GM23338 (cell line): Measurements from ENCODE around the gene PLIN4. TPM values are rescaled to one million over a fixed set of nuclear protein-coding genes. Genes with fewer than 3 reads are reported as not detected.

Experiments used
- ATAC-seq: fragments of 200-7000 bp; cut with Tn5 transposase; 3 replicates; pipeline ENCODE4 v1.9.1; 2020
- DNase-seq: peaks from one replicate; pipeline ENCODE4 v3.0.0-alpha.2; 2015; ENCODE audit warnings: low spot score
- H2AFZ ChIP-seq: fragments of 200-600 bp; sonication (generic); 2 replicates; pipeline ENCODE4 v1.8.0; 2016; ENCODE audit warnings: antibody characterized with exemption, mild to moderate bottlenecking, moderate library complexity
- H3F3A ChIP-seq: fragments of 200-600 bp; sonication (generic); replicated peaks from 2 replicates; pipeline ENCODE4 v1.8.0; 2017; ENCODE audit warnings: antibody characterized with exemption, mixed run types, low read depth
- H3K27ac ChIP-seq: fragments of 200-600 bp; sonication (generic); 2 replicates; pipeline ENCODE4 v1.6.1; 2016; ENCODE audit warnings: low read depth
- H3K27me3 ChIP-seq: fragments of 200-600 bp; sonication (generic); 2 replicates; pipeline ENCODE4 v1.8.0; 2016; ENCODE audit warnings: mild to moderate bottlenecking, mixed run types, moderate library complexity; ENCODE audit not compliant: insufficient read depth
- H3K36me3 ChIP-seq: fragments of 200-600 bp; sonication (generic); 2 replicates; pipeline ENCODE4 v1.8.0; 2016; ENCODE audit warnings: mild to moderate bottlenecking; ENCODE audit not compliant: insufficient read depth
- H3K4me1 ChIP-seq: fragments of 200-600 bp; sonication (generic); 2 replicates; pipeline ENCODE4 v1.8.0; 2016; ENCODE audit warnings: mild to moderate bottlenecking, moderate library complexity; ENCODE audit not compliant: insufficient read depth
- H3K4me2 ChIP-seq: fragments of 200-600 bp; sonication (generic); 2 replicates; pipeline ENCODE4 v1.7.1; 2017; ENCODE audit warnings: mixed run types
- H3K4me3 ChIP-seq: fragments of 200-600 bp; sonication (generic); 2 replicates; pipeline ENCODE4 v1.6.1; 2016; ENCODE audit warnings: mixed run types
- H3K79me2 ChIP-seq: fragments of 200-600 bp; sonication (generic); replicated peaks from 2 replicates; pipeline ENCODE4 v1.8.0; 2017; ENCODE audit warnings: mild to moderate bottlenecking; ENCODE audit not compliant: insufficient read depth
- H3K9me2 ChIP-seq: fragments of 200-600 bp; sonication (generic); 2 replicates; pipeline ENCODE4 v1.8.0; 2017; ENCODE audit not compliant: insufficient read depth
- H4K20me1 ChIP-seq: fragments of 200-600 bp; sonication (generic); replicated peaks from 2 replicates; pipeline ENCODE4 v1.8.0; 2017; ENCODE audit warnings: mild to moderate bottlenecking; ENCODE audit not compliant: insufficient read depth
- H3K27ac Mint-ChIP-seq: 2 replicates; pipeline ENCODE4 v1.8.0; 2020; ENCODE audit warnings: inconsistent platforms, mild to moderate bottlenecking, moderate library complexity, mixed read lengths
- H3K27me3 Mint-ChIP-seq: 3 replicates; pipeline ENCODE4 v1.8.0; 2022; ENCODE audit warnings: low read depth, mild to moderate bottlenecking, moderate library complexity, mixed read lengths, inconsistent platforms; ENCODE audit not compliant: insufficient read depth, poor library complexity
- H3K36me3 Mint-ChIP-seq: 3 replicates; pipeline ENCODE4 v1.8.0; 2021; ENCODE audit warnings: low read depth, mild to moderate bottlenecking, inconsistent platforms, moderate library complexity, mixed read lengths
- H3K4me1 Mint-ChIP-seq: 3 replicates; pipeline ENCODE4 v1.8.0; 2020; ENCODE audit warnings: mild to moderate bottlenecking, inconsistent platforms, mixed read lengths
- H3K4me3 Mint-ChIP-seq: 3 replicates; pipeline ENCODE4 v1.8.0; 2021; ENCODE audit warnings: moderate library complexity, mild to moderate bottlenecking, inconsistent platforms, mixed read lengths
- H3K9me3 Mint-ChIP-seq: 3 replicates; pipeline ENCODE4 v1.8.0; 2020; ENCODE audit warnings: moderate library complexity, mild to moderate bottlenecking, inconsistent platforms, mixed read lengths
- POLR2AphosphoS5 ChIP-seq: IDR thresholded peaks from 2 replicates; pipeline ENCODE4 v1.6.1; 2016; ENCODE audit warnings: antibody characterized with exemption, low read depth
- STAT1 ChIP-seq: IDR thresholded peaks from one replicate; pipeline ENCODE4 v1.6.1; 2016; ENCODE audit warnings: antibody characterized with exemption; ENCODE audit not compliant: unreplicated experiment
- ZNF114 ChIP-seq: fragments of 250-450 bp; sonication (Bioruptor Pico); IDR thresholded peaks from 2 replicates; pipeline ENCODE4 v1.5.0; 2020; ENCODE audit warnings: mild to moderate bottlenecking, moderate library complexity
- ZNF331 ChIP-seq: fragments of 250-450 bp; sonication (Bioruptor Pico); IDR thresholded peaks from 2 replicates; pipeline ENCODE4 v1.5.0; 2020; ENCODE audit warnings: low read depth, mild to moderate bottlenecking, moderate library complexity
- polyA plus RNA-seq: library from polyadenylated mRNA; unstranded; fragments of >200 nt; fragmentation: Nextera tagmentation; extraction: Ambion mirVana; gene quantifications from 2 replicates; pipeline ENCODE4 v1.2.1, GENCODE V29; 2016
- total RNA-seq: library from RNA; depleted of rRNA; stranded (reverse); fragments of >200 nt; shearing (Covaris generic); gene quantifications from 2 replicates; pipeline ENCODE4 v1.2.3, GENCODE V29; 2014
- TF ChIP-seq, protein P1 (sequence below): fragments of 250-450 bp; sonication (Bioruptor Pico); IDR thresholded peaks from 2 replicates; pipeline ENCODE4 v1.5.0; 2020; ENCODE audit warnings: mild to moderate bottlenecking, moderate library complexity

The PLIN4 gene
- total and polyA plus RNA-seq, 2 experiments from 2014 or later = 0.19 to 0.59 TPM

DNA sequence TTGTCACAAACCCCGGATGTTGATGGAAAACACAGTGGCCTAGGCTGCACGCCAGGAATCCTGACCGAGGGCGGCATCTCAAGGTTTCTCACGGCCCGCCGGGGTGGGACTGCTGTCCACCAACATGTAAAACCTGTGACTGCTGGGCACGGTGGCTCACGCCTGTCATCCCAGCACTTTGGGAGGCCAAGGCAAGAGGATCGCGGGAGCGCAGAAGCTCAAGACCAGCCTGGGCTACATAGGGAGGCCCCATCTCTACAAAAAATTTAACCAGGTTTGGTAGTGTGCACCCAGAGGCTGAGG is 11.2 kb downstream of the PLIN4 start:
- no peak overlapping the region for H2AFZ ChIP-seq
- DNase-seq = no peak
- no peak overlapping the region for H3K4me3 Mint-ChIP-seq

More for the DNA sequence above, 11.2 kb downstream of the PLIN4 start:
- Mint-ChIP-seq H3K4me1 (no peaks in the 10 kb centered on the region), H3K27me3 (peaks cover 27% of the 10 kb centered on the region), H3K9me3 (no peaks in the 10 kb centered on the region; the same call in 2 of the 3 replicates), H3K36me3 (peaks cover 7% of the 10 kb centered on the region), H3K27ac (no peak overlapping the region)
- TF ChIP-seq ZNF114 (CRISPR knock-in tag) (no peak), STAT1 (no peak), POLR2AphosphoS5 (no peak; the same call in 1 of the 2 replicates), ZNF331 (CRISPR knock-in tag) (no peak)
- TF ChIP-seq, protein P1, sequence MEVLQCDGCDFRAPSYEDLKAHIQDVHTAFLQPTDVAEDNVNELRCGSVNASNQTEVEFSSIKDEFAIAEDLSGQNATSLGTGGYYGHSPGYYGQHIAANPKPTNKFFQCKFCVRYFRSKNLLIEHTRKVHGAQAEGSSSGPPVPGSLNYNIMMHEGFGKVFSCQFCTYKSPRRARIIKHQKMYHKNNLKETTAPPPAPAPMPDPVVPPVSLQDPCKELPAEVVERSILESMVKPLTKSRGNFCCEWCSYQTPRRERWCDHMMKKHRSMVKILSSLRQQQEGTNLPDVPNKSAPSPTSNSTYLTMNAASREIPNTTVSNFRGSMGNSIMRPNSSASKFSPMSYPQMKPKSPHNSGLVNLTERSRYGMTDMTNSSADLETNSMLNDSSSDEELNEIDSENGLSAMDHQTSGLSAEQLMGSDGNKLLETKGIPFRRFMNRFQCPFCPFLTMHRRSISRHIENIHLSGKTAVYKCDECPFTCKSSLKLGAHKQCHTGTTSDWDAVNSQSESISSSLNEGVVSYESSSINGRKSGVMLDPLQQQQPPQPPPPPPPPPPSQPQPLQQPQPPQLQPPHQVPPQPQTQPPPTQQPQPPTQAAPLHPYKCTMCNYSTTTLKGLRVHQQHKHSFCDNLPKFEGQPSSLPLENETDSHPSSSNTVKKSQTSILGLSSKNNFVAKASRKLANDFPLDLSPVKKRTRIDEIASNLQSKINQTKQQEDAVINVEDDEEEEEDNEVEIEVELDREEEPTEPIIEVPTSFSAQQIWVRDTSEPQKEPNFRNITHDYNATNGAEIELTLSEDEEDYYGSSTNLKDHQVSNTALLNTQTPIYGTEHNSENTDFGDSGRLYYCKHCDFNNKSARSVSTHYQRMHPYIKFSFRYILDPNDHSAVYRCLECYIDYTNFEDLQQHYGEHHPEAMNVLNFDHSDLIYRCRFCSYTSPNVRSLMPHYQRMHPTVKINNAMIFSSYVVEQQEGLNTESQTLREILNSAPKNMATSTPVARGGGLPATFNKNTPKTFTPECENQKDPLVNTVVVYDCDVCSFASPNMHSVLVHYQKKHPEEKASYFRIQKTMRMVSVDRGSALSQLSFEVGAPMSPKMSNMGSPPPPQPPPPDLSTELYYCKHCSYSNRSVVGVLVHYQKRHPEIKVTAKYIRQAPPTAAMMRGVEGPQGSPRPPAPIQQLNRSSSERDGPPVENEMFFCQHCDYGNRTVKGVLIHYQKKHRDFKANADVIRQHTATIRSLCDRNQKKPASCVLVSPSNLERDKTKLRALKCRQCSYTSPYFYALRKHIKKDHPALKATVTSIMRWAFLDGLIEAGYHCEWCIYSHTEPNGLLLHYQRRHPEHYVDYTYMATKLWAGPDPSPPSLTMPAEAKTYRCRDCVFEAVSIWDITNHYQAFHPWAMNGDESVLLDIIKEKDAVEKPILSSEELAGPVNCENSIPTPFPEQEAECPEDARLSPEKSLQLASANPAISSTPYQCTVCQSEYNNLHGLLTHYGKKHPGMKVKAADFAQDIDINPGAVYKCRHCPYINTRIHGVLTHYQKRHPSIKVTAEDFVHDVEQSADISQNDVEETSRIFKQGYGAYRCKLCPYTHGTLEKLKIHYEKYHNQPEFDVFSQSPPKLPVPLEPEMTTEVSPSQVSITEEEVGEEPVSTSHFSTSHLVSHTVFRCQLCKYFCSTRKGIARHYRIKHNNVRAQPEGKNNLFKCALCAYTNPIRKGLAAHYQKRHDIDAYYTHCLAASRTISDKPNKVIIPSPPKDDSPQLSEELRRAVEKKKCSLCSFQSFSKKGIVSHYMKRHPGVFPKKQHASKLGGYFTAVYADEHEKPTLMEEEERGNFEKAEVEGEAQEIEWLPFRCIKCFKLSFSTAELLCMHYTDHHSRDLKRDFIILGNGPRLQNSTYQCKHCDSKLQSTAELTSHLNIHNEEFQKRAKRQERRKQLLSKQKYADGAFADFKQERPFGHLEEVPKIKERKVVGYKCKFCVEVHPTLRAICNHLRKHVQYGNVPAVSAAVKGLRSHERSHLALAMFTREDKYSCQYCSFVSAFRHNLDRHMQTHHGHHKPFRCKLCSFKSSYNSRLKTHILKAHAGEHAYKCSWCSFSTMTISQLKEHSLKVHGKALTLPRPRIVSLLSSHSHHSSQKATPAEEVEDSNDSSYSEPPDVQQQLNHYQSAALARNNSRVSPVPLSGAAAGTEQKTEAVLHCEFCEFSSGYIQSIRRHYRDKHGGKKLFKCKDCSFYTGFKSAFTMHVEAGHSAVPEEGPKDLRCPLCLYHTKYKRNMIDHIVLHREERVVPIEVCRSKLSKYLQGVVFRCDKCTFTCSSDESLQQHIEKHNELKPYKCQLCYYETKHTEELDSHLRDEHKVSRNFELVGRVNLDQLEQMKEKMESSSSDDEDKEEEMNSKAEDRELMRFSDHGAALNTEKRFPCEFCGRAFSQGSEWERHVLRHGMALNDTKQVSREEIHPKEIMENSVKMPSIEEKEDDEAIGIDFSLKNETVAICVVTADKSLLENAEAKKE = no peak
- H3K9me2 ChIP-seq = no peaks in the 10 kb centered on the region
- H4K20me1 ChIP-seq = no peaks in the 10 kb centered on the region; the same call in none of the 2 replicates
- no peak overlapping the region for H3K27ac ChIP-seq
- no peaks in the 10 kb centered on the region for H3K4me1 ChIP-seq
- ATAC-seq = no peak
- no peaks in the 10 kb centered on the region for H3F3A ChIP-seq
- H3K36me3 ChIP-seq = no peaks in the 10 kb centered on the region
- H3K79me2 ChIP-seq = no peaks in the 10 kb centered on the region
- H3K27me3 ChIP-seq = peaks cover 21% of the 10 kb centered on the region; the same call in 1 of the 2 replicates
- H3K4me2 ChIP-seq = no peak overlapping the region
- H3K4me3 ChIP-seq = no peak overlapping the region
